ENCODE measurements around the gene ZIC3. TPM values are rescaled to one million over a fixed set of nuclear protein-coding genes. Genes with fewer than 3 reads are reported as not detected.
"Not testable (repeated sequence)": the region's sequence is repeated elsewhere in the genome, so short reads cannot be mapped to it uniquely, and the experiment has no call there.

ZIC3 gene
- total RNA-seq, 3 donors from 2014 or later (not counting 1 experiment from before 2014, with no cell fraction given): not detected

- no peak overlapping the region for H3K4me3 Mint-ChIP-seq
- peaks cover 9% of the 10 kb centered on the region for H3K27me3 ChIP-seq (ENCODE audit: control insufficient read depth, insufficient read depth, low read length)
- H3K9me3 Mint-ChIP-seq: no peaks in the 10 kb centered on the region
- WGBS (ENCODE audit: insufficient coverage): 9% methylated on average over 53 of the region's 58 CpGs
- no peaks in the 10 kb centered on the region for H3K36me3 Mint-ChIP-seq
- H3K4me3 ChIP-seq (ENCODE audit: low read length): no peak overlapping the region
- no peaks in the 10 kb centered on the region for H3K36me3 ChIP-seq (ENCODE audit: control insufficient read depth, insufficient read depth, low read length)
- intact Hi-C loops (cut with micrococcal nuclease): no loop called here
- no peak for DNase-seq
- no peak overlapping the region for H3K27ac Mint-ChIP-seq
- peaks cover 25 to 43% of the 10 kb centered on the region in 2 donors for H3K27me3 Mint-ChIP-seq (ENCODE audit: low read depth in 2 of 2)
- TF ChIP-seq, protein P1, sequence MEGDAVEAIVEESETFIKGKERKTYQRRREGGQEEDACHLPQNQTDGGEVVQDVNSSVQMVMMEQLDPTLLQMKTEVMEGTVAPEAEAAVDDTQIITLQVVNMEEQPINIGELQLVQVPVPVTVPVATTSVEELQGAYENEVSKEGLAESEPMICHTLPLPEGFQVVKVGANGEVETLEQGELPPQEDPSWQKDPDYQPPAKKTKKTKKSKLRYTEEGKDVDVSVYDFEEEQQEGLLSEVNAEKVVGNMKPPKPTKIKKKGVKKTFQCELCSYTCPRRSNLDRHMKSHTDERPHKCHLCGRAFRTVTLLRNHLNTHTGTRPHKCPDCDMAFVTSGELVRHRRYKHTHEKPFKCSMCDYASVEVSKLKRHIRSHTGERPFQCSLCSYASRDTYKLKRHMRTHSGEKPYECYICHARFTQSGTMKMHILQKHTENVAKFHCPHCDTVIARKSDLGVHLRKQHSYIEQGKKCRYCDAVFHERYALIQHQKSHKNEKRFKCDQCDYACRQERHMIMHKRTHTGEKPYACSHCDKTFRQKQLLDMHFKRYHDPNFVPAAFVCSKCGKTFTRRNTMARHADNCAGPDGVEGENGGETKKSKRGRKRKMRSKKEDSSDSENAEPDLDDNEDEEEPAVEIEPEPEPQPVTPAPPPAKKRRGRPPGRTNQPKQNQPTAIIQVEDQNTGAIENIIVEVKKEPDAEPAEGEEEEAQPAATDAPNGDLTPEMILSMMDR (IDR thresholded peaks at IDR 0.05): no peak
- no peak overlapping the region for H3K27ac ChIP-seq (ENCODE audit: low read length)
- no peaks in the 10 kb centered on the region for H3K9me3 ChIP-seq (ENCODE audit: control insufficient read depth, insufficient read depth, low read length)
- no peak for ATAC-seq
- no peaks in the 10 kb centered on the region for H3K4me1 ChIP-seq (ENCODE audit: control insufficient read depth, insufficient read depth, low read length)
- no peaks in the 10 kb centered on the region for H3K4me1 Mint-ChIP-seq
These were observed 15.9 kb upstream of the ZIC3 start for GRCh38 chrX:137549851-137550664.

DNA sequence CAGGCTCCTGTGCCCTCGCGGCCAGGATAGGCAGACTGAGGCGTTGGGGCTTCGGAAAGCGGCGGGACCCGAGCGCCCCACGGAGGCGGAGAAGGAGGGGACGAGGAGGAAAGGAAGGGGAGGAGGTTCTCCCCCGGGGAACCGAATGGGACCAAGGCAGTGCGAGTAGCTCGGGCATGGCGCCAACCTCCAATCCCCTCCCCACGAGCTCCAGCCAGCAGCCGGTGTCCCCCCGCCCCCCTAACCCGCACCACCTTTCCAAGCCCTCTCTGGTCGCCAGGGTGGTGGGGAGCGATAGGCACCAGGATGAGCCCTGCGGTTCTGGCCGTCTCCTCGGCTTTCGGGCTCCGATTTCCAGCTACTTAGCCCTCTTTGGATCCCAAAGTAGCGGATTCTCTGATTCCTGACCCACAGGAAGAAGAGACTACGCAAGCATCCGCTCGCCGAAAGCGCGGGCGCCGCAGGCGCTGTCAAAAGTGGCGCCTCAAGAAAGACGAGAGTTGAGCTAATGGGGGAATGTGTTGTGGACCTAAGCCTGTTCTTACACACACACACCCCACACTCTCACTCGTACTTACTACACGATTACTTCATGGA, 15.2 kb upstream of the ZIC3 start:
- H3K27me3 ChIP-seq (ENCODE audit: control insufficient read depth, insufficient read depth, low read length): peaks cover 7% of the 10 kb centered on the region
- no peaks in the 10 kb centered on the region for H3K36me3 Mint-ChIP-seq
- H3K4me3 Mint-ChIP-seq: no peak overlapping the region
- TF ChIP-seq, protein P1 (IDR thresholded peaks at IDR 0.05): no peak
- no peaks in the 10 kb centered on the region for H3K4me1 Mint-ChIP-seq
- H3K9me3 Mint-ChIP-seq: no peaks in the 10 kb centered on the region
- WGBS (ENCODE audit: insufficient coverage): 10% methylated on average over 18 of the region's 41 CpGs
- no peaks in the 10 kb centered on the region for H3K9me3 ChIP-seq (ENCODE audit: control insufficient read depth, insufficient read depth, low read length)
- no peak overlapping the region for H3K27ac ChIP-seq (ENCODE audit: low read length)
- ATAC-seq (no peak), DNase-seq (no peak)
- no peaks in the 10 kb centered on the region for H3K4me1 ChIP-seq (ENCODE audit: control insufficient read depth, insufficient read depth, low read length)
- H3K36me3 ChIP-seq (ENCODE audit: control insufficient read depth, insufficient read depth, low read length): no peaks in the 10 kb centered on the region
- H3K4me3 ChIP-seq (ENCODE audit: low read length): no peak overlapping the region
- H3K27me3 Mint-ChIP-seq (ENCODE audit: low read depth in 2 of 2): peaks cover 19 to 38% of the 10 kb centered on the region in 2 donors
- intact Hi-C loops (cut with micrococcal nuclease): no loop called here
- no peak overlapping the region for H3K27ac Mint-ChIP-seq

DNA sequence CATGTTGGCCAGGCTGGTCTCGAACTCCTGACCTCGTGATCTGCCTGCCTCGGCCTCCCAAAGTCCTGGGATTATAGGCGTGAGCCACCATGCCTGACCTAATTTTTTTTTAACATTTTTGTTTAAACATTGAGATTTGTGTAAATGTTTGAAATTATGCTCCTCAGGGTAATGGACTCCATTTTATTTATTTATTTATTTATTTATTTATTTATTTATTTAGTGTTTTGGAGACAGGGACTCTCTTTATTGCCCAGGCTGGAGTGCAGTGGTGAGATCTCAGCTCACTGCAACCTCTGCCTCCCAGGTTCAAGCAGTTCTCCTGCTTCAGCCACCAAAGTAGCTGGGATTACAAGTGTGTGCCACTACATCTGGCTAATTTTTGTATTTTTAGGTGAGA, 13.8 kb upstream of the ZIC3 start:
- H3K4me3 ChIP-seq (ENCODE audit: low read length); H3K4me3 Mint-ChIP-seq; H3K9me3 ChIP-seq (ENCODE audit: control insufficient read depth, insufficient read depth, low read length); DNase-seq; intact Hi-C loops (cut with micrococcal nuclease); H3K4me1 ChIP-seq (ENCODE audit: control insufficient read depth, insufficient read depth, low read length); H3K4me1 Mint-ChIP-seq; H3K27ac ChIP-seq (ENCODE audit: low read length); H3K9me3 Mint-ChIP-seq; H3K36me3 Mint-ChIP-seq; H3K36me3 ChIP-seq (ENCODE audit: control insufficient read depth, insufficient read depth, low read length); H3K27me3 ChIP-seq (ENCODE audit: control insufficient read depth, insufficient read depth, low read length); H3K27ac Mint-ChIP-seq; ATAC-seq: not testable (repeated sequence)
- H3K27me3 Mint-ChIP-seq (ENCODE audit: low read depth in 2 of 2): peaks cover 17 to 27% of the 10 kb centered on the region in 2 donors
- WGBS (ENCODE audit: insufficient coverage): 93% methylated on average over 3 of the region's 4 CpGs

GRCh38 chrX:137562096-137562495, 3.8 kb upstream of the ZIC3 start:
- intact Hi-C loops (cut with micrococcal nuclease): no loop called here
- H3K4me1 Mint-ChIP-seq: peaks cover 0 to 6% of the 10 kb centered on the region in 2 donors
- H3K4me3 Mint-ChIP-seq: no peak overlapping the region
- Histone ChIP-seq H3K27me3 (ENCODE audit: control insufficient read depth, insufficient read depth, low read length) (peaks cover 12% of the 10 kb centered on the region), H3K4me3 (ENCODE audit: low read length) (no peak overlapping the region), H3K9me3 (ENCODE audit: control insufficient read depth, insufficient read depth, low read length) (no peaks in the 10 kb centered on the region), H3K27ac (ENCODE audit: low read length) (no peak overlapping the region), H3K4me1 (ENCODE audit: control insufficient read depth, insufficient read depth, low read length) (peaks cover under 1% of the 10 kb centered on the region), H3K36me3 (ENCODE audit: control insufficient read depth, insufficient read depth, low read length) (no peaks in the 10 kb centered on the region)
- no peaks in the 10 kb centered on the region for H3K36me3 Mint-ChIP-seq
- DNase-seq (no peak), ATAC-seq (no peak)
- no peak overlapping the region for H3K27ac Mint-ChIP-seq
- TF ChIP-seq, protein P1 (IDR thresholded peaks at IDR 0.05): no peak
- WGBS (ENCODE audit: insufficient coverage): 7% methylated on average over 2 of the region's 8 CpGs
- H3K27me3 Mint-ChIP-seq (ENCODE audit: low read depth in 2 of 2): peaks cover 20 to 35% of the 10 kb centered on the region in 2 donors
- H3K9me3 Mint-ChIP-seq: no peaks in the 10 kb centered on the region
